SK-N-SH (cell line): ENCODE measurements around the gene SNRNP35. TPM values are rescaled to one million over a fixed set of nuclear protein-coding genes. Genes with fewer than 3 reads are reported as not detected.
"Not testable (repeated sequence)": the region's sequence is repeated elsewhere in the genome, so short reads cannot be mapped to it uniquely, and the experiment has no call there.

Experiments used
- CTCF ChIA-PET: fragments of 300-600, 350-600 bp; formaldehyde crosslinking; extraction: SDS; loops from one replicate; lab custom pipeline; 2021; lab: Yijun Ruan, JAX
- POLR2A ChIA-PET: fragments of 350-600 bp; sonication (Branson Sonifier 250); formaldehyde crosslinking; extraction: SDS; loops from one replicate; lab custom pipeline; 2020; ENCODE audit warnings: antibody characterized with exemption, inconsistent platforms; lab: Yijun Ruan, JAX
- DNase-seq: peaks from one replicate; pipeline ENCODE4 v3.0.0; 2012
- H2AFZ ChIP-seq: fragments of 200-600 bp; sonication (generic); 2 replicates; pipeline ENCODE4 v1.8.1; 2016; ENCODE audit warnings: antibody characterized with exemption, mild to moderate bottlenecking, low read depth
- H3F3A ChIP-seq: fragments of 200-600 bp; sonication (generic); replicated peaks from 2 replicates; pipeline ENCODE3; 2016; ENCODE audit warnings: antibody characterized with exemption, mild to moderate bottlenecking; ENCODE audit not compliant: insufficient read depth
- H3K27ac ChIP-seq, 2 experiments: fragments of 200-500 bp in 1 of 2; fragments of 200-600 bp in 1 of 2; sonication (Bioruptor generic) in 1 of 2; sonication (generic), shearing (Covaris generic) in 1 of 2; 2 replicates each; pipeline versions ENCODE4 v1.5.1 to v1.6.1; 2014 to 2016; ENCODE audit warnings: low read depth in 2 of 2, inconsistent platforms in 1 of 2, low read length in 1 of 2, mild to moderate bottlenecking in 1 of 2, mixed read lengths in 1 of 2
- H3K27me3 ChIP-seq: fragments of 200-600 bp; sonication (generic), shearing (Covaris generic); 2 replicates; pipeline ENCODE4 v1.6.1; 2016; ENCODE audit warnings: mixed run types; ENCODE audit not compliant: insufficient read depth
- H3K36me3 ChIP-seq, 2 experiments: fragments of 200-500 bp in 1 of 2; fragments of 200-600 bp in 1 of 2; sonication (Bioruptor generic) in 1 of 2; sonication (generic) in 1 of 2; replicated peaks in 1 of 2; 2 replicates each; pipeline versions ENCODE3 to v1.5.1; 2014 to 2016; ENCODE audit warnings: low read length in 1 of 2, mild to moderate bottlenecking in 1 of 2; ENCODE audit not compliant: insufficient read depth in 2 of 2, control insufficient read depth in 1 of 2
- H3K4me1 ChIP-seq, 2 experiments: fragments of 200-500 bp in 1 of 2; fragments of 200-600 bp in 1 of 2; sonication (Bioruptor generic) in 1 of 2; sonication (generic), shearing (Covaris generic) in 1 of 2; 2 replicates each; pipeline versions ENCODE4 v1.5.1 to v1.6.1; 2014 to 2016; ENCODE audit warnings: low read depth in 1 of 2, low read length in 1 of 2, mixed run types in 1 of 2; ENCODE audit not compliant: insufficient read depth in 2 of 2, control insufficient read depth in 1 of 2
- H3K4me2 ChIP-seq: fragments of 200-600 bp; sonication (generic), shearing (Covaris generic); 2 replicates; pipeline ENCODE4 v1.6.1; 2017; ENCODE audit warnings: mixed run types
- H3K4me3 ChIP-seq, 2 experiments: fragments of 200-500 bp in 1 of 2; fragments of 200-600 bp in 1 of 2; sonication (Bioruptor generic) in 1 of 2; sonication (generic), shearing (Covaris generic) in 1 of 2; 2 replicates each; pipeline versions ENCODE4 v1.5.1 to v1.8.1; 2014 to 2016; ENCODE audit warnings: low read depth in 2 of 2, inconsistent platforms in 1 of 2, low read length in 1 of 2, mild to moderate bottlenecking in 1 of 2, mixed read lengths in 1 of 2, moderate library complexity in 1 of 2
- H3K79me2 ChIP-seq: fragments of 200-600 bp; sonication (generic); 2 replicates; pipeline ENCODE4 v1.8.1; 2017; ENCODE audit warnings: mild to moderate bottlenecking; ENCODE audit not compliant: insufficient read depth
- H3K9ac ChIP-seq: fragments of 200-600 bp; sonication (generic); 2 replicates; pipeline ENCODE4 v1.6.1; 2017; ENCODE audit warnings: mixed run types
- H3K9me2 ChIP-seq: fragments of 200-600 bp; sonication (generic); 2 replicates; pipeline ENCODE4 v1.6.1; 2017; ENCODE audit warnings: mixed run types
- H3K9me3 ChIP-seq: fragments of 200-600 bp; sonication (generic); 2 replicates; pipeline ENCODE4 v1.6.1; 2017; ENCODE audit warnings: mixed run types, mild to moderate bottlenecking, moderate library complexity
- H4K20me1 ChIP-seq: fragments of 200-600 bp; sonication (generic); 2 replicates; pipeline ENCODE4 v1.6.1; 2017; ENCODE audit warnings: mild to moderate bottlenecking, mixed run types; ENCODE audit not compliant: insufficient read depth
- ELF1 ChIP-seq: IDR thresholded peaks from 2 replicates; pipeline ENCODE4 v1.4.0; 2012
- FOXM1 ChIP-seq: IDR thresholded peaks from 2 replicates; pipeline ENCODE4 v1.4.0; 2012; ENCODE audit warnings: low read depth, mild to moderate bottlenecking
- GABPA ChIP-seq: IDR thresholded peaks from 2 replicates; pipeline ENCODE4 v1.4.0; 2012; ENCODE audit warnings: low read depth, mild to moderate bottlenecking
- JUND ChIP-seq: IDR thresholded peaks from 2 replicates; pipeline ENCODE4 v1.4.0; 2012
- MAX ChIP-seq: IDR thresholded peaks from 2 replicates; pipeline ENCODE4 v1.4.0; 2012; ENCODE audit warnings: low read depth
- MEF2A ChIP-seq: IDR thresholded peaks from 2 replicates; pipeline ENCODE4 v1.4.0; 2012; ENCODE audit warnings: low read depth, borderline replicate concordance
- POLR2AphosphoS5 ChIP-seq: IDR thresholded peaks from 2 replicates; pipeline ENCODE4 v1.6.1; 2012; ENCODE audit warnings: low read depth, low read length
- RCOR1 ChIP-seq: fragments of 150-350 bp; IDR thresholded peaks from 2 replicates; pipeline ENCODE4 v1.6.1; 2017; ENCODE audit warnings: antibody characterized with exemption, low read length
- REST ChIP-seq: IDR thresholded peaks from 2 replicates; pipeline ENCODE4 v1.6.1; 2012; ENCODE audit warnings: mild to moderate bottlenecking, low read depth, low read length, moderate library complexity
- RXRA ChIP-seq: IDR thresholded peaks from 2 replicates; pipeline ENCODE4 v1.4.0; 2012; ENCODE audit warnings: low read depth, mild to moderate bottlenecking, borderline replicate concordance
- SMC3 ChIP-seq: IDR thresholded peaks from 2 replicates; pipeline ENCODE4 v1.6.1; 2012; ENCODE audit warnings: low read depth, low read length, improper control_type of control experiment
- TCF12 ChIP-seq: IDR thresholded peaks from 2 replicates; pipeline ENCODE4 v1.4.0; 2012
- USF1 ChIP-seq: IDR thresholded peaks from 2 replicates; pipeline ENCODE4 v1.4.0; 2012; ENCODE audit warnings: low read depth, borderline replicate concordance
- USF2 ChIP-seq: fragments of 150-350 bp; IDR thresholded peaks from 2 replicates; pipeline ENCODE4 v1.6.1; 2017; ENCODE audit warnings: antibody characterized with exemption, low read length, low read depth, borderline replicate concordance
- YY1 ChIP-seq: IDR thresholded peaks from 2 replicates; pipeline ENCODE4 v1.4.0; 2012; ENCODE audit warnings: low read depth, mild to moderate bottlenecking
- ZBTB33 ChIP-seq: IDR thresholded peaks from 2 replicates; pipeline ENCODE4 v1.4.0; 2012; ENCODE audit warnings: low read depth, borderline replicate concordance
- WGBS: methylation state at CpG from one replicate; pipeline ENCODE4 v1.1.6; 2017; ENCODE audit warnings: low lambda C conversion rate; 5-methylcytosine and 5-hydroxymethylcytosine counted together
- polyA plus RNA-seq, 3 experiments: library from polyadenylated mRNA; depleted of rRNA; stranded (reverse); fragments of >200 nt; gene quantifications; 2 replicates each; pipeline ENCODE4 v1.2.3, GENCODE V29; 2012

Gene SNRNP35
- polyA plus RNA-seq, 1 of the 3 experiments (the other 2 are of a cell fraction), result 13.1 TPM

GRCh38 chr12:123491481-123491880, 33.5 kb downstream of the SNRNP35 start (continued):
- TF ChIP-seq REST, result no peak
- TF ChIP-seq GABPA, result no peak
- TF ChIP-seq YY1, result no peak
- no peak for TF ChIP-seq POLR2AphosphoS5
- TF ChIP-seq RXRA, result no peak
- TF ChIP-seq FOXM1, result no peak
- no peak for TF ChIP-seq RCOR1
- TF ChIP-seq MAX, result no peak

- H3K4me3 ChIP-seq, H2AFZ ChIP-seq, H3K27me3 ChIP-seq, H3K27ac ChIP-seq, H3K9me3 ChIP-seq, H3F3A ChIP-seq, H3K9ac ChIP-seq, H3K79me2 ChIP-seq, POLR2A ChIA-PET, H3K4me1 ChIP-seq, CTCF ChIA-PET, H4K20me1 ChIP-seq, H3K9me2 ChIP-seq, H3K36me3 ChIP-seq, H3K4me2 ChIP-seq, DNase-seq: not testable (repeated sequence)
- 95% methylated on average over 7 of the region's 7 CpGs for whole genome bisulfite sequencing
These were observed 34.5 kb downstream of the SNRNP35 start for GRCh38 chr12:123492339-123493039.

- Histone ChIP-seq H3K36me3 (peaks cover 6 to 13% of the 10 kb centered on the region in 2 experiments), H3K9me2 (no peaks in the 10 kb centered on the region), H3K4me1 (no peaks in the 10 kb centered on the region), H4K20me1 (no peaks in the 10 kb centered on the region), H3K9me3 (no peaks in the 10 kb centered on the region), H3K27ac (no peak overlapping the region), H3K9ac (no peak overlapping the region), H3K4me2 (no peak overlapping the region), H3K4me3 (no peak overlapping the region), H2AFZ (no peak overlapping the region), H3K27me3 (no peaks in the 10 kb centered on the region), H3F3A (no peaks in the 10 kb centered on the region), H3K79me2 (no peaks in the 10 kb centered on the region)
- DNase-seq, result no peak
- POLR2A ChIA-PET, result no interaction called here
- 95% methylated on average over 14 of the region's 18 CpGs for WGBS
- CTCF ChIA-PET, result interaction anchor here (0.6 kb wide), 1 partner anchor 301 kb away, joined by 3 read pairs; no protein-coding TSS in a partner anchor
- TF ChIP-seq ELF1 (no peak), ZBTB33 (no peak), SMC3 (no peak), USF2 (no peak), JUND (no peak), GABPA (no peak), MEF2A (no peak), YY1 (no peak), USF1 (no peak), FOXM1 (no peak), TCF12 (no peak)
These were observed 36.3 kb downstream of the SNRNP35 start for GRCh38 chr12:123494124-123494851.
